GM12878 (cell line): ENCODE data around the gene GBA2. TPM values are rescaled to one million over a fixed set of nuclear protein-coding genes. Genes with fewer than 3 reads are reported as not detected.

Source experiments
- ATAC-seq: fragments of 200-7000 bp; cut with Tn5 transposase; 3 replicates; pipeline ENCODE4 v1.9.1; 2020; ENCODE audit warnings: mild to moderate bottlenecking, moderate library complexity
- BruUV-seq: library from RNA; stranded (reverse); fragments of 400-500 nt; replicated peaks from 2 replicates; lab custom pipeline; 2021; lab: Mats Ljungman, UMichigan
- CTCF ChIA-PET: fragments of 300-600 bp; sonication (Branson Sonifier 250); formaldehyde crosslinking; extraction: SDS; loops from one replicate; lab custom pipeline; 2021; ENCODE audit warnings: inconsistent platforms; lab: Yijun Ruan, JAX
- POLR2A ChIA-PET: fragments of 350-600 bp; formaldehyde crosslinking; extraction: SDS; loops from one replicate; lab custom pipeline; 2021; ENCODE audit warnings: inconsistent platforms; lab: Charles Lee
- RAD21 ChIA-PET: fragments of 300-600 bp; sonication (Branson Sonifier 250); formaldehyde crosslinking; loops from one replicate; lab custom pipeline; 2023; ENCODE audit warnings: antibody characterized with exemption; ENCODE audit not compliant: unreplicated experiment; lab: Charles Lee
- SMC1A ChIA-PET: fragments of 300-600 bp; sonication (Branson Sonifier 250); formaldehyde crosslinking; loops from one replicate; lab custom pipeline; 2023; ENCODE audit not compliant: unreplicated experiment, uncharacterized antibody; lab: Charles Lee
- DNase-seq: peaks from one replicate; pipeline ENCODE4 v3.0.0-alpha.2; 2011; ENCODE audit warnings: low read depth, low spot score
- FAIRE-seq: peaks from 3 replicates; lab custom pipeline; 2011; peaks lifted over from hg19 to GRCh38; lab: Jason Lieb, UNC
- H2AFZ ChIP-seq: 2 replicates; pipeline ENCODE4 v1.6.0; 2011; ENCODE audit warnings: low read depth, low read length, control low read depth; ENCODE audit not compliant: control insufficient read depth
- H3K27ac ChIP-seq: 2 replicates; pipeline ENCODE4 v1.5.1; 2011; ENCODE audit warnings: control low read depth; ENCODE audit not compliant: control insufficient read depth, insufficient read depth
- H3K27me3 ChIP-seq, 2 experiments: replicated peaks in 1 of 2; 2 replicates each; pipeline versions ENCODE4 v1.6.0 to v1.6.1; 2011; ENCODE audit warnings: low read length in 1 of 2; ENCODE audit not compliant: control insufficient read depth in 2 of 2, insufficient read depth in 2 of 2
- H3K36me3 ChIP-seq, 2 experiments: 2 replicates each; pipeline ENCODE4 v1.5.1; 2011; ENCODE audit warnings: low read length in 1 of 2; ENCODE audit not compliant: control insufficient read depth in 2 of 2, insufficient read depth in 2 of 2
- H3K4me1 ChIP-seq: 2 replicates; pipeline ENCODE4 v1.6.1; 2011; ENCODE audit warnings: mild to moderate bottlenecking, low read length, moderate library complexity, mixed read lengths; ENCODE audit not compliant: control insufficient read depth, insufficient read depth
- H3K4me2 ChIP-seq: 2 replicates; pipeline ENCODE4 v1.6.0; 2011; ENCODE audit warnings: control low read depth; ENCODE audit not compliant: control insufficient read depth, insufficient read depth
- H3K4me3 ChIP-seq: fragments of 200-600 bp; sonication (generic); 2 replicates; pipeline ENCODE4 v1.5.1; 2016
- H3K79me2 ChIP-seq: 2 replicates; pipeline ENCODE4 v1.6.0; 2011; ENCODE audit warnings: low read length; ENCODE audit not compliant: control insufficient read depth, insufficient read depth
- H3K9ac ChIP-seq: 2 replicates; pipeline ENCODE4 v1.8.0; 2011; ENCODE audit warnings: low read length, control low read depth, mixed read lengths; ENCODE audit not compliant: control insufficient read depth, insufficient read depth
- H3K9me3 ChIP-seq: replicated peaks from 3 replicates; pipeline ENCODE4 v1.5.1; 2011; ENCODE audit warnings: mild to moderate bottlenecking, low read length; ENCODE audit not compliant: control insufficient read depth, insufficient read depth
- H4K20me1 ChIP-seq: 2 replicates; pipeline ENCODE4 v1.6.0; 2011; ENCODE audit not compliant: control insufficient read depth, insufficient read depth
- FOXK2 ChIP-seq: fragments of 450-650 bp; IDR thresholded peaks from 2 replicates; pipeline ENCODE4 v1.6.1; 2017; ENCODE audit warnings: mild to moderate bottlenecking, moderate library complexity
- LARP7 ChIP-seq: fragments of 450-650 bp; IDR thresholded peaks from 2 replicates; pipeline ENCODE4 v1.6.1; 2017; ENCODE audit warnings: mild to moderate bottlenecking
- NFYB ChIP-seq: IDR thresholded peaks from 2 replicates; pipeline ENCODE4 v1.6.1; 2011; ENCODE audit warnings: low read depth, mild to moderate bottlenecking, low read length, improper control_type of control experiment, moderate library complexity; ENCODE audit not compliant: insufficient read depth
- SMAD5 ChIP-seq: IDR thresholded peaks from 2 replicates; pipeline ENCODE4 v1.6.1; 2016; ENCODE audit warnings: antibody characterized with exemption, low read depth
- SRF ChIP-seq, 2 experiments: IDR thresholded peaks; 2 replicates each; pipeline ENCODE4 v1.6.1; 2011; ENCODE audit warnings: low read depth in 2 of 2, low read length in 2 of 2, mild to moderate bottlenecking in 1 of 2, moderate library complexity in 1 of 2
- WGBS: methylation state at CpG from one replicate; pipeline ENCODE4 v1.1.6; 2016; ENCODE audit warnings: low lambda C conversion rate; ENCODE audit not compliant: insufficient replicate concordance, insufficient coverage; ENCODE audit errors: missing lambda C conversion rate; 5-methylcytosine and 5-hydroxymethylcytosine counted together
- in situ Hi-C: fragments of 300-500 bp; cut with MboI; formaldehyde crosslinking; loops from 9 replicates; pipeline ENCODE4 v1.14.3; 2018; ENCODE audit warnings: mixed read lengths
- intact Hi-C: fragments of 100-400 bp; cut with micrococcal nuclease; formaldehyde crosslinking; loops from one replicate; pipeline ENCODE4 v1.14.2; 2022; ENCODE audit not compliant: unreplicated experiment
- polyA plus RNA-seq, 11 experiments: library from polyadenylated mRNA; depleted of rRNA in 4 of 11; unstranded in 6 of 11; stranded (reverse) in 5 of 11; fragments of >200 nt; fragmentation: Nextera tagmentation in 4 of 11; fragmentation: Illumina TruSeq in 1 of 11; extraction: Ambion mirVana in 4 of 11; extraction: Trizol in 1 of 11; gene quantifications; 1 replicate in 1 of 11; 2 replicates in 10 of 11; pipeline versions ENCODE4 v1.2.1 to v1.2.3, GENCODE V29; 2011 to 2016; ENCODE audit warnings: inconsistent platforms in 2 of 11, missing spikeins in 2 of 11, low read depth in 1 of 11
- total RNA-seq, 4 experiments: library from RNA; depleted of rRNA in 3 of 4; stranded (reverse); fragments of >200 nt in 3 of 4; fragmentation: Illumina TruSeq in 1 of 4; extraction: Trizol in 1 of 4; gene quantifications; 2 replicates each; pipeline versions ENCODE4 v1.2.1 to v1.2.3, GENCODE V29; 2013 to 2021
- TF ChIP-seq, protein P1 (sequence below), 3 experiments: IDR thresholded peaks in 2 of 3; conservative IDR thresholded peaks in 1 of 3; 2 replicates each; pipeline ENCODE4 v1.5.1; 2011; ENCODE audit warnings: low read depth in 3 of 3, low read length in 3 of 3, mild to moderate bottlenecking in 3 of 3, control low read depth in 2 of 3, moderate library complexity in 2 of 3, inconsistent platforms in 1 of 3, mixed read lengths in 1 of 3; ENCODE audit not compliant: control insufficient read depth in 2 of 3, insufficient read depth in 1 of 3; ENCODE audit errors: extremely low read depth in 1 of 3
- TF ChIP-seq, protein P2 (sequence below): fragments of 450-650 bp; formaldehyde crosslinking; IDR thresholded peaks from 2 replicates; pipeline ENCODE4 v1.4.0; 2020; ENCODE audit warnings: mild to moderate bottlenecking, moderate library complexity

GBA2 gene
- total and polyA plus RNA-seq, 10 of the 15 experiments (the other 5 are each of a cell fraction or from before 2014, with no cell fraction given) = 15.3 to 45.1 (median 29.1) TPM

DNA sequence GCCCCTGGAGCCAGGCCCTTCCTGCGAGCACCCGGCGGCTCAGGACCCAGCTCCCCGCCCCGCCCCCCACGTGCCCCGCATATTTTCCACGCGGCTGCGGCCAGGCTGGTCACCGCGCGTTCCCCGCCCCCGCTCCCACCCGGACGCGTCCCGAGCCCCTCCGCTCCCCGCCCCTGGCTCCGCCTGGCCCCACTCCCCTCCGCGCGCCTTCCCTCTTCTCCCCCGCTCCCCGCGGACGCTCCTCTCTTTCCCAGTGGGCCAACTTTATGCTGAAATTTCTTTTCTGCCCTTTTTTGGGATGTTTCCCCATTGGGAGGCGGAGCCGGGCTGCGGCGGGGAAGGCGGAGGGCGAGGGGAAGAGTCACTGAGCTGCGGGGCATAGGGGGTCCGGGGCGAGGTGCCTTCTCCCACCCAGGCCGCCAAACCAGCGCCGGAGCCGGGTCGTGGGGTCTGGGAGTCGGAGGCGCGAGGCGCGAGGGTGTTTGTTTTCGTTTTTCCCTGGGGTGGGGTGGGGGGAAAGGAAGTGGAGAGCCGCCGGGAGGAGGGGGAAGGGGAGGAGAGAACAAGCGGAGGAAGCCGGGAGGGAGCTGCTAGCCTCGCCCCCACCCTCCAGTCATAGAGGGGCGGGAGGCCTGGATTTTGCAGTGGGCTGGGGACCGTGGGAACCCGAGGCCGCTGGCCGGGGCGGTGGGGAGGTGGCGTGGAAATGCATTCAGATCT lies 58.3 kb downstream of the GBA2 start:
- Histone ChIP-seq H3K9me3 (no peaks in the 10 kb centered on the region), H3K79me2 (no peaks in the 10 kb centered on the region; the same call in 1 of the 2 replicates), H3K36me3 (peaks cover under 1 to 1% of the 10 kb centered on the region in 2 experiments; a peak in 1 of 4 replicates), H3K4me3 (peak overlapping the region; percentile 87), H3K27ac (no peak overlapping the region), H3K4me2 (peak overlapping the region; percentile 90), H4K20me1 (no peaks in the 10 kb centered on the region), H3K9ac (peak overlapping the region; percentile 53), H2AFZ (peak overlapping the region; percentile 79), H3K4me1 (peaks cover 3% of the 10 kb centered on the region; the same call in 1 of the 2 replicates), H3K27me3 (no peaks in the 10 kb centered on the region)
- FAIRE-seq = no peak
- peak; percentile 47 for ATAC-seq
- WGBS = 1% methylated on average over 28 of the region's 61 CpGs
- BruUV-seq = no TSS peak
- intact Hi-C loops (no loop called here), in situ Hi-C loops (no loop called here)
- no peak for DNase-seq
- TF ChIP-seq FOXK2 (no peak), LARP7 (no peak), SRF (IDR thresholded peaks at IDR 0.05; ENCODE audit: low read depth in 2 of 2, low read length in 2 of 2) (peak in 1 of 2 experiments; percentile 67; a peak in 1 of 4 replicates), SMAD5 (no peak)
- ChIA-PET RAD21 (interaction anchor here (0.6 to 2.0 kb wide), 5 partner anchors 21 to 87 kb away, joined by 3 to 7 read pairs (median 4); partner anchors contain the start of gene CCDC107), POLR2A (interaction anchor here (0.7 to 2.7 kb wide), 7 partner anchors 19 to 74 kb away, joined by 3 to 13 read pairs (median 4); partner anchors contain the start of genes CREB3 and TLN1), SMC1A (interaction anchor here (0.6 to 1.4 kb wide), 5 partner anchors 29 to 1395 kb away, joined by 3 to 4 read pairs (median 3); no protein-coding TSS in a partner anchor), CTCF (interaction anchor here (0.9 to 15.2 kb wide), 6 partner anchors 30 to 87 kb away, joined by 3 to 227 read pairs (median 5); partner anchors contain the start of genes ARHGEF39, CCDC107 and RMRP)

DNA sequence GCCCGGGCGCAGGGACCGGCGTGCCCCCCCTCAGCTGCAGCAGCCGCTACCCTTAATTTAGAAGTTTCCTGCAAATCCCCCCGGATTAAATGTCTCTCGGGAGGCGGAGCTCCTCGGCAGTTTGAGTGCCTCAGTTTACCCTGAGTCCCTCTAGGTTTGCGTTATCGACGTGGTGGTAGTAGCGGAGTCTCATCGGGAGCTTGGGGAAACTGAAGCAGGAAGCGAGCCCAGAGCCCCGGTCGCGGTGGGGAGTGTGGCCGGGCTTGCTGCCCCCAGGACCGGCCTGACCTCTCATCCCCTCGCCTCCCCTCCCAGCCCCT lies 58.8 kb downstream of the GBA2 start:
- intact Hi-C loops (no loop called here), in situ Hi-C loops (no loop called here)
- ChIA-PET SMC1A (interaction anchor here (1.4 kb wide), 1 partner anchor 38 kb away, joined by 4 read pairs; no protein-coding TSS in a partner anchor), POLR2A (interaction anchor here (0.7 to 2.7 kb wide), 6 partner anchors 19 to 74 kb away, joined by 3 to 13 read pairs (median 4); no protein-coding TSS in a partner anchor), RAD21 (interaction anchor here (0.6 to 2.0 kb wide), 3 partner anchors 26 to 43 kb away, joined by 3 to 7 read pairs (median 5); partner anchors contain the start of gene CCDC107), CTCF (interaction anchor here (0.9 to 15.2 kb wide), 6 partner anchors 29 to 86 kb away, joined by 3 to 227 read pairs (median 5); partner anchors contain the start of genes ARHGEF39, CCDC107 and RMRP)
- no peaks in the 10 kb centered on the region for H3K9me3 ChIP-seq
- no peaks in the 10 kb centered on the region; a peak in 1 of 4 replicates for H3K27me3 ChIP-seq
- no peak for FAIRE-seq
- no TSS peak for BruUV-seq
- peak overlapping the region; percentile 53 for H3K9ac ChIP-seq
- H3K79me2 ChIP-seq = no peaks in the 10 kb centered on the region; the same call in 1 of the 2 replicates
- no peaks in the 10 kb centered on the region for H4K20me1 ChIP-seq
- WGBS = 5% methylated on average over 21 of the region's 21 CpGs
- no peak overlapping the region for H3K27ac ChIP-seq
- H3K36me3 ChIP-seq = no peaks in the 10 kb centered on the region
- peak overlapping the region; percentile 90 for H3K4me2 ChIP-seq
- peak overlapping the region; percentile 79 for H2AFZ ChIP-seq
- peaks cover 3% of the 10 kb centered on the region; the same call in 1 of the 2 replicates for H3K4me1 ChIP-seq
- peak overlapping the region; percentile 87; the same call in 1 of the 2 replicates for H3K4me3 ChIP-seq
- ATAC-seq = peak; percentile 54; the same call in 2 of the 3 replicates
- DNase-seq = no peak
- TF ChIP-seq SRF (IDR thresholded peaks at IDR 0.05; ENCODE audit: low read depth in 2 of 2, low read length in 2 of 2) (no peak), NFYB (no peak), SMAD5 (no peak)
- TF ChIP-seq, protein P1, sequence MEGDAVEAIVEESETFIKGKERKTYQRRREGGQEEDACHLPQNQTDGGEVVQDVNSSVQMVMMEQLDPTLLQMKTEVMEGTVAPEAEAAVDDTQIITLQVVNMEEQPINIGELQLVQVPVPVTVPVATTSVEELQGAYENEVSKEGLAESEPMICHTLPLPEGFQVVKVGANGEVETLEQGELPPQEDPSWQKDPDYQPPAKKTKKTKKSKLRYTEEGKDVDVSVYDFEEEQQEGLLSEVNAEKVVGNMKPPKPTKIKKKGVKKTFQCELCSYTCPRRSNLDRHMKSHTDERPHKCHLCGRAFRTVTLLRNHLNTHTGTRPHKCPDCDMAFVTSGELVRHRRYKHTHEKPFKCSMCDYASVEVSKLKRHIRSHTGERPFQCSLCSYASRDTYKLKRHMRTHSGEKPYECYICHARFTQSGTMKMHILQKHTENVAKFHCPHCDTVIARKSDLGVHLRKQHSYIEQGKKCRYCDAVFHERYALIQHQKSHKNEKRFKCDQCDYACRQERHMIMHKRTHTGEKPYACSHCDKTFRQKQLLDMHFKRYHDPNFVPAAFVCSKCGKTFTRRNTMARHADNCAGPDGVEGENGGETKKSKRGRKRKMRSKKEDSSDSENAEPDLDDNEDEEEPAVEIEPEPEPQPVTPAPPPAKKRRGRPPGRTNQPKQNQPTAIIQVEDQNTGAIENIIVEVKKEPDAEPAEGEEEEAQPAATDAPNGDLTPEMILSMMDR (IDR thresholded peaks at IDR 0.05 in 2 of 3, conservative IDR thresholded peaks at IDR 0.05 in 1 of 3; ENCODE audit: control insufficient read depth in 2 of 3, extremely low read depth in 1 of 3, insufficient read depth in 1 of 3, low read depth in 3 of 3, low read length in 3 of 3) = no peak
- TF ChIP-seq, protein P2, sequence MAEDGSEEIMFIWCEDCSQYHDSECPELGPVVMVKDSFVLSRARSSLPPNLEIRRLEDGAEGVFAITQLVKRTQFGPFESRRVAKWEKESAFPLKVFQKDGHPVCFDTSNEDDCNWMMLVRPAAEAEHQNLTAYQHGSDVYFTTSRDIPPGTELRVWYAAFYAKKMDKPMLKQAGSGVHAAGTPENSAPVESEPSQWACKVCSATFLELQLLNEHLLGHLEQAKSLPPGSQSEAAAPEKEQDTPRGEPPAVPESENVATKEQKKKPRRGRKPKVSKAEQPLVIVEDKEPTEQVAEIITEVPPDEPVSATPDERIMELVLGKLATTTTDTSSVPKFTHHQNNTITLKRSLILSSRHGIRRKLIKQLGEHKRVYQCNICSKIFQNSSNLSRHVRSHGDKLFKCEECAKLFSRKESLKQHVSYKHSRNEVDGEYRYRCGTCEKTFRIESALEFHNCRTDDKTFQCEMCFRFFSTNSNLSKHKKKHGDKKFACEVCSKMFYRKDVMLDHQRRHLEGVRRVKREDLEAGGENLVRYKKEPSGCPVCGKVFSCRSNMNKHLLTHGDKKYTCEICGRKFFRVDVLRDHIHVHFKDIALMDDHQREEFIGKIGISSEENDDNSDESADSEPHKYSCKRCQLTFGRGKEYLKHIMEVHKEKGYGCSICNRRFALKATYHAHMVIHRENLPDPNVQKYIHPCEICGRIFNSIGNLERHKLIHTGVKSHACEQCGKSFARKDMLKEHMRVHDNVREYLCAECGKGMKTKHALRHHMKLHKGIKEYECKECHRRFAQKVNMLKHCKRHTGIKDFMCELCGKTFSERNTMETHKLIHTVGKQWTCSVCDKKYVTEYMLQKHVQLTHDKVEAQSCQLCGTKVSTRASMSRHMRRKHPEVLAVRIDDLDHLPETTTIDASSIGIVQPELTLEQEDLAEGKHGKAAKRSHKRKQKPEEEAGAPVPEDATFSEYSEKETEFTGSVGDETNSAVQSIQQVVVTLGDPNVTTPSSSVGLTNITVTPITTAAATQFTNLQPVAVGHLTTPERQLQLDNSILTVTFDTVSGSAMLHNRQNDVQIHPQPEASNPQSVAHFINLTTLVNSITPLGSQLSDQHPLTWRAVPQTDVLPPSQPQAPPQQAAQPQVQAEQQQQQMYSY (CRISPR knock-in tag) = no peak
